SH-SY5Y (cell line): Measurements from ENCODE around the gene KRT12.

Experiments used
- GATA2 ChIP-seq: IDR thresholded peaks from 2 replicates; pipeline ENCODE4 v1.6.1; 2011; ENCODE audit warnings: mild to moderate bottlenecking, low read depth, low read length
- GATA3 ChIP-seq: IDR thresholded peaks from 2 replicates; pipeline ENCODE4 v1.6.1; 2011; ENCODE audit warnings: low read depth, mild to moderate bottlenecking, low read length, moderate library complexity

- TF ChIP-seq GATA2 = no peak
- no peak for TF ChIP-seq GATA3
Observed at GRCh38 chr17:40850293-40850972, 16.6 kb downstream of the KRT12 start.
